ENCODE measurements around the gene ODC1.
"Not testable (repeated sequence)": the region's sequence is repeated elsewhere in the genome, so short reads cannot be mapped to it uniquely, and the experiment has no call there.

The ODC1 gene

DNA sequence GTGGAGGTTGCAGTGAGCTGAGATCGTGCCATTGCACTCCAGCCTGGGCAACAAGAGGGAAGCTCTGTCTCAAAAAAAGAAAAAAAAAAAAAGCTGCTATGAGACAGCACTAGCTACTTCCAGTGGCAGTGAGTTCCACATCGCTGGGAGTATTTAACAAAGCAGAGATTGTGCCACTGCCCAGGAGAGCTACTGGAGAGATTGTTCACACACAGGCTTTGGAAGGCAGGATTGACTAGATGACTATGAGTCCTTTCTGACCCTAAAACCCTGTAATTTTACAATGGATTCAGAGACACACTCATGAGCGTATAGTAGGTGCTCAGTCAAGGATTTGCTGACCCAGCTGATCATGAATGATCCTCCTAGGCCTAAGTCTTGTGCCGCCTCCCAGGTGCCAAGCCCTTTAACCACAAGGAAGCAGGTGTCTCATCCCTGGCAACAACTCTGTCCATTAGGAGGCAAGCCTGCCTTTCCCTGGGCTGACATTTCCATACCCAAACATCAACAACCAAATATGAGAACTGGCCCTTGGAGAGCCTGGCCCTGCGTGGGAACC is 45.0 kb upstream of the ODC1 start:
- no peak overlapping the region for H3K9ac ChIP-seq (ENCODE audit: low read length)
- H3K36me3 ChIP-seq (ENCODE audit: low read length), result no peaks in the 10 kb centered on the region

DNA sequence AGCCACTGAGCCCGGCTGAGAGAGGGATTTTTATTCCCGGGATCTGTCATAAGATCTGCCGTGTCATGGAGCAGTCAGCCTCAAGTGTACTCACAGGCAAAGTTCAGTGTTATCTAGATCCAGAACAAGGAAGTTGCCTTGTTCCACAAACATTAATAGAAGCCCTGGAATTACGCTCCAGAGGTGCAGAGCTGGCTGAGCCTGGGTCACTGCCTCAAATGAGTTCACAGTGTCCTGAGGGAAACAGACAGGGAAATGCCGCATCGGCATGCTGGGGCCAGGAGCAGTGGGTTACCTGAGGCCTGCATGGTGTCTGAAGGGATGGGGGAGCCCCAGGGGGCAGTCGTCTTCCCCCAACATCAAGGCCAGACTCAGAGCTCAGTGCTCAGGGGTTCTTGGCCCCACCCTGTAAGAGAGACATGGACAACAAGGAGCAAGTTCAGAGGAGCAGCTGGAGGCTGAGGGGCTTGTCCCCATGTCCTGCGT is 42.7 kb upstream of the ODC1 start:
- Histone ChIP-seq H3K9me3 (ENCODE audit: insufficient read depth, low read length) (no peaks in the 10 kb centered on the region), H3K4me3 (ENCODE audit: insufficient read depth, low read length, poor library complexity, severe bottlenecking) (no peak overlapping the region), H3K27me3 (ENCODE audit: low read length) (no peaks in the 10 kb centered on the region; the same call in 1 of the 2 replicates), H3K9me2 (replicated peaks; ENCODE audit: insufficient read depth, low read length) (no peaks in the 10 kb centered on the region), H3K27ac (ENCODE audit: low read depth, low read length) (no peak overlapping the region), H3K9ac (ENCODE audit: low read length) (no peak overlapping the region), H3K36me3 (ENCODE audit: low read length) (no peaks in the 10 kb centered on the region), H3K4me2 (ENCODE audit: low read depth, low read length, poor library complexity, severe bottlenecking) (no peak overlapping the region), H4K20me1 (ENCODE audit: low read depth, low read length) (no peaks in the 10 kb centered on the region), H2AFZ (ENCODE audit: low read depth, low read length, severe bottlenecking) (no peak overlapping the region), H3F3A (ENCODE audit: insufficient read depth) (no peaks in the 10 kb centered on the region), H3K79me2 (ENCODE audit: insufficient read depth, low read length) (no peaks in the 10 kb centered on the region)
- TF ChIP-seq, protein P1, sequence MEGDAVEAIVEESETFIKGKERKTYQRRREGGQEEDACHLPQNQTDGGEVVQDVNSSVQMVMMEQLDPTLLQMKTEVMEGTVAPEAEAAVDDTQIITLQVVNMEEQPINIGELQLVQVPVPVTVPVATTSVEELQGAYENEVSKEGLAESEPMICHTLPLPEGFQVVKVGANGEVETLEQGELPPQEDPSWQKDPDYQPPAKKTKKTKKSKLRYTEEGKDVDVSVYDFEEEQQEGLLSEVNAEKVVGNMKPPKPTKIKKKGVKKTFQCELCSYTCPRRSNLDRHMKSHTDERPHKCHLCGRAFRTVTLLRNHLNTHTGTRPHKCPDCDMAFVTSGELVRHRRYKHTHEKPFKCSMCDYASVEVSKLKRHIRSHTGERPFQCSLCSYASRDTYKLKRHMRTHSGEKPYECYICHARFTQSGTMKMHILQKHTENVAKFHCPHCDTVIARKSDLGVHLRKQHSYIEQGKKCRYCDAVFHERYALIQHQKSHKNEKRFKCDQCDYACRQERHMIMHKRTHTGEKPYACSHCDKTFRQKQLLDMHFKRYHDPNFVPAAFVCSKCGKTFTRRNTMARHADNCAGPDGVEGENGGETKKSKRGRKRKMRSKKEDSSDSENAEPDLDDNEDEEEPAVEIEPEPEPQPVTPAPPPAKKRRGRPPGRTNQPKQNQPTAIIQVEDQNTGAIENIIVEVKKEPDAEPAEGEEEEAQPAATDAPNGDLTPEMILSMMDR (IDR thresholded peaks at IDR 0.05; ENCODE audit: insufficient read depth, low read length, poor library complexity, severe bottlenecking), result no peak
- TF ChIP-seq EZH2phosphoT487 (conservative IDR thresholded peaks at IDR 0.05; ENCODE audit: low read length), result no peak

More for the DNA sequence above, 45.0 kb upstream of the ODC1 start:
- Histone ChIP-seq H3K4me2 (ENCODE audit: low read depth, low read length, poor library complexity, severe bottlenecking) (no peak overlapping the region), H3K4me3 (ENCODE audit: insufficient read depth, low read length, poor library complexity, severe bottlenecking) (no peak overlapping the region), H3K9me2 (replicated peaks; ENCODE audit: insufficient read depth, low read length) (no peaks in the 10 kb centered on the region), H3K79me2 (ENCODE audit: insufficient read depth, low read length) (no peaks in the 10 kb centered on the region), H2AFZ (ENCODE audit: low read depth, low read length, severe bottlenecking) (no peak overlapping the region), H3K27me3 (ENCODE audit: low read length) (no peaks in the 10 kb centered on the region; the same call in 1 of the 2 replicates), H3K27ac (ENCODE audit: low read depth, low read length) (no peak overlapping the region), H4K20me1 (ENCODE audit: low read depth, low read length) (no peaks in the 10 kb centered on the region), H3K9me3 (ENCODE audit: insufficient read depth, low read length) (no peaks in the 10 kb centered on the region), H3F3A (ENCODE audit: insufficient read depth) (no peaks in the 10 kb centered on the region)
- TF ChIP-seq, protein P1 (IDR thresholded peaks at IDR 0.05; ENCODE audit: insufficient read depth, low read length, poor library complexity, severe bottlenecking), result no peak
- no peak for TF ChIP-seq EZH2phosphoT487 (conservative IDR thresholded peaks at IDR 0.05; ENCODE audit: low read length)

DNA sequence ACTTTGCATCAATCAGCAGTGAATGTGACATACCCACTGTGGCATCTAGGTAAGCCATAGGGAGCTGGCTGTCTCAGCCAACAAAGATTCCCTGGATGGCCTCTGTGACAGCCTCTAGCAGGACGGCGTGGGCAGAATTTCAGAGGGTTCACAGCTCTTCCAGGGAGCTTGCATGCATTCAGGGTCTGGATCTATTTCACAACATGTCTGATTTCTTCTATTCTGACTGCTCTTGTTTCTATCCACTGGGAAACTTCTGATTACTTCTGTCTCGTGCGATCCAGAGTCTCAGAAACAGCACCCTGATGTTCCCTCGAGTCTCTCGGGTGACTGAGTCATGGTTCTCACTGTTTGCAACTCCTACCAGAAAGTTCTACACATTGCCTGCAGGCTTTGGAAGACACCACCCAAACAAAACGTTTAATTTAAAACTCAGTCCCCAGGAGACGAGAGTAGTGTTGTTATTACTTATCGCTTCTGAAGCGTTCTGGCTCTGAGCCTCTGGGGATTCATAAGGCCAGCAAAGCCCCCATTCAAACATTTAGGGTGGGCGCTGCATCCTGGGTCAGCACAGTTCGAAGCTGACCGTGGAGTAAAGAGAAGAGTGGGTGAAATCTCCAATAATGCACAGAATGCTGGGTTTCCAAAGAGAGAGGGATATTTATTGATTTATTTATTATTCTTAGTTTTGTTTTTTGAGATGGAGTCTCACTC is 41.9 kb upstream of the ODC1 start:
- Histone ChIP-seq H3K27me3 (ENCODE audit: low read length) (no peaks in the 10 kb centered on the region; the same call in 1 of the 2 replicates), H3F3A (ENCODE audit: insufficient read depth) (no peaks in the 10 kb centered on the region), H3K4me3 (ENCODE audit: insufficient read depth, low read length, poor library complexity, severe bottlenecking) (no peak overlapping the region), H3K9ac (ENCODE audit: low read length) (no peak overlapping the region), H3K79me2 (ENCODE audit: insufficient read depth, low read length) (no peaks in the 10 kb centered on the region), H3K9me3 (ENCODE audit: insufficient read depth, low read length) (no peaks in the 10 kb centered on the region), H3K4me2 (ENCODE audit: low read depth, low read length, poor library complexity, severe bottlenecking) (no peak overlapping the region), H3K9me2 (replicated peaks; ENCODE audit: insufficient read depth, low read length) (no peaks in the 10 kb centered on the region), H3K27ac (ENCODE audit: low read depth, low read length) (no peak overlapping the region), H3K36me3 (ENCODE audit: low read length) (no peaks in the 10 kb centered on the region), H4K20me1 (ENCODE audit: low read depth, low read length) (no peaks in the 10 kb centered on the region), H2AFZ (ENCODE audit: low read depth, low read length, severe bottlenecking) (no peak overlapping the region)
- TF ChIP-seq, protein P1 (IDR thresholded peaks at IDR 0.05; ENCODE audit: insufficient read depth, low read length, poor library complexity, severe bottlenecking), result no peak
- no peak for TF ChIP-seq EZH2phosphoT487 (conservative IDR thresholded peaks at IDR 0.05; ENCODE audit: low read length)

DNA sequence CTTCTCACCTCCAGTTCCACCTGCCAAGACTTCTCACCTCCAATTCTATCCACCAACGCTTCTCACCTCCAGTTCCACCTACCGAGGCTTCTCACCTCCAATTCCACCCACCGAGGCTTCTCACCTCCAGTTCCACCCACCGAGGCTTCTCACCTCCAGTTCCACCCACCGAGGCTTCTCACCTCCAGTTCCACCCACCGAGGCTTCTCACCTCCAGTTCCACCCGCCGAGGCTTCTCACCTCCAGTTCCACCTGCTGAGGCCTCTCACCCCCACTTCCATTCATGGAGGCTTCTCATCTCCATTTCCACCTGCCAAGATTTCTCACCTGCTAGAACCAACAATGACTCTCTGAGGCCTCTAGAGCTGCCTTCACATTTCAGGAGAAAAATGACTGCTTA is 40.0 kb upstream of the ODC1 start:
- not testable (repeated sequence) for H3K4me2 ChIP-seq (ENCODE audit: low read depth, low read length, poor library complexity, severe bottlenecking); H3K36me3 ChIP-seq (ENCODE audit: low read length); H3K9ac ChIP-seq (ENCODE audit: low read length); H3K9me2 ChIP-seq (replicated peaks; ENCODE audit: insufficient read depth, low read length); H3K9me3 ChIP-seq (ENCODE audit: insufficient read depth, low read length); H4K20me1 ChIP-seq (ENCODE audit: low read depth, low read length); H3K27ac ChIP-seq (ENCODE audit: low read depth, low read length); H3K4me3 ChIP-seq (ENCODE audit: insufficient read depth, low read length, poor library complexity, severe bottlenecking); H2AFZ ChIP-seq (ENCODE audit: low read depth, low read length, severe bottlenecking); H3F3A ChIP-seq (ENCODE audit: insufficient read depth); H3K27me3 ChIP-seq (ENCODE audit: low read length); H3K79me2 ChIP-seq (ENCODE audit: insufficient read depth, low read length)

DNA sequence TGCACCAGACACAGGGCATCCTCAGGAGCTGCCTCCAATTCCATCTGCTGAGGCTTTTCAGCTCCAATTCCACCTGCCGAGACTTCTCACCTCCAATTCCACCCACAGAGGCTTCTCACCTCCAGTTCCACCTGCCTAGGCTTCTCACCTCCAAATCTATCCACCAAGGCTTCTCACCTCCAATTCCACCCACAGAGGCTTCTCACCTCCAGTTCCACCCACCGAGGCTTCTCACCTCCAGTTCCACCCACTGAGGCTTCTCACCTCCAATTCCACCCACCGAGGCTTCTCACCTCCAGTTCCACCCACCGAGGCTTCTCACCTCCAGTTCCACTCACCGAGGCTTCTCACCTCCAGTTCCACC is 39.6 kb upstream of the ODC1 start:
- H3K9me3 ChIP-seq (ENCODE audit: insufficient read depth, low read length); H3K36me3 ChIP-seq (ENCODE audit: low read length); H3K9me2 ChIP-seq (replicated peaks; ENCODE audit: insufficient read depth, low read length); H3K4me3 ChIP-seq (ENCODE audit: insufficient read depth, low read length, poor library complexity, severe bottlenecking); H3K9ac ChIP-seq (ENCODE audit: low read length); H3K27me3 ChIP-seq (ENCODE audit: low read length); H4K20me1 ChIP-seq (ENCODE audit: low read depth, low read length); H3K79me2 ChIP-seq (ENCODE audit: insufficient read depth, low read length); H3F3A ChIP-seq (ENCODE audit: insufficient read depth); H3K4me2 ChIP-seq (ENCODE audit: low read depth, low read length, poor library complexity, severe bottlenecking); H2AFZ ChIP-seq (ENCODE audit: low read depth, low read length, severe bottlenecking); H3K27ac ChIP-seq (ENCODE audit: low read depth, low read length): not testable (repeated sequence)

All from SU-DHL-6 (cell line).